SK-N-SH (cell line): ENCODE measurements around the gene ME3.
A peak's percentile ranks its signal among the peaks of the same experiment; 100 is the strongest.

Source experiments
- EP300 ChIP-seq, 2 experiments: IDR thresholded peaks; 2 replicates each; pipeline versions ENCODE4 v1.4.0 to v1.6.1; 2012; ENCODE audit warnings: borderline replicate concordance in 1 of 2, low read depth in 1 of 2, low read length in 1 of 2
- FOSL2 ChIP-seq: IDR thresholded peaks from 2 replicates; pipeline ENCODE4 v1.4.0; 2012; ENCODE audit warnings: low read depth, mild to moderate bottlenecking, moderate library complexity, borderline replicate concordance
- GABPA ChIP-seq: IDR thresholded peaks from 2 replicates; pipeline ENCODE4 v1.4.0; 2012; ENCODE audit warnings: low read depth, mild to moderate bottlenecking
- JUND ChIP-seq: IDR thresholded peaks from 2 replicates; pipeline ENCODE4 v1.4.0; 2012
- MXI1 ChIP-seq: IDR thresholded peaks from 2 replicates; pipeline ENCODE4 v1.6.1; 2012; ENCODE audit warnings: mild to moderate bottlenecking, low read depth, low read length, improper control_type of control experiment
- NRF1 ChIP-seq: IDR thresholded peaks from 2 replicates; pipeline ENCODE4 v1.6.1; 2012; ENCODE audit warnings: low read depth, mild to moderate bottlenecking, low read length
- POLR2AphosphoS5 ChIP-seq: IDR thresholded peaks from 2 replicates; pipeline ENCODE4 v1.6.1; 2012; ENCODE audit warnings: low read depth, low read length
- RCOR1 ChIP-seq: fragments of 150-350 bp; IDR thresholded peaks from 2 replicates; pipeline ENCODE4 v1.6.1; 2017; ENCODE audit warnings: antibody characterized with exemption, low read length
- REST ChIP-seq: IDR thresholded peaks from 2 replicates; pipeline ENCODE4 v1.6.1; 2012; ENCODE audit warnings: mild to moderate bottlenecking, low read depth, low read length, moderate library complexity
- RFX5 ChIP-seq: IDR thresholded peaks from 2 replicates; pipeline ENCODE4 v1.6.1; 2012; ENCODE audit warnings: mild to moderate bottlenecking, improper control_type of control experiment, low read length
- SMC3 ChIP-seq: IDR thresholded peaks from 2 replicates; pipeline ENCODE4 v1.6.1; 2012; ENCODE audit warnings: low read depth, low read length, improper control_type of control experiment
- USF2 ChIP-seq: fragments of 150-350 bp; IDR thresholded peaks from 2 replicates; pipeline ENCODE4 v1.6.1; 2017; ENCODE audit warnings: antibody characterized with exemption, low read length, low read depth, borderline replicate concordance
- TF ChIP-seq, protein P1 (sequence below): fragments of 200-600 bp; sonication (generic); IDR thresholded peaks from 2 replicates; pipeline ENCODE4 v1.6.1; 2017; ENCODE audit warnings: antibody characterized with exemption, mild to moderate bottlenecking, moderate library complexity

DNA sequence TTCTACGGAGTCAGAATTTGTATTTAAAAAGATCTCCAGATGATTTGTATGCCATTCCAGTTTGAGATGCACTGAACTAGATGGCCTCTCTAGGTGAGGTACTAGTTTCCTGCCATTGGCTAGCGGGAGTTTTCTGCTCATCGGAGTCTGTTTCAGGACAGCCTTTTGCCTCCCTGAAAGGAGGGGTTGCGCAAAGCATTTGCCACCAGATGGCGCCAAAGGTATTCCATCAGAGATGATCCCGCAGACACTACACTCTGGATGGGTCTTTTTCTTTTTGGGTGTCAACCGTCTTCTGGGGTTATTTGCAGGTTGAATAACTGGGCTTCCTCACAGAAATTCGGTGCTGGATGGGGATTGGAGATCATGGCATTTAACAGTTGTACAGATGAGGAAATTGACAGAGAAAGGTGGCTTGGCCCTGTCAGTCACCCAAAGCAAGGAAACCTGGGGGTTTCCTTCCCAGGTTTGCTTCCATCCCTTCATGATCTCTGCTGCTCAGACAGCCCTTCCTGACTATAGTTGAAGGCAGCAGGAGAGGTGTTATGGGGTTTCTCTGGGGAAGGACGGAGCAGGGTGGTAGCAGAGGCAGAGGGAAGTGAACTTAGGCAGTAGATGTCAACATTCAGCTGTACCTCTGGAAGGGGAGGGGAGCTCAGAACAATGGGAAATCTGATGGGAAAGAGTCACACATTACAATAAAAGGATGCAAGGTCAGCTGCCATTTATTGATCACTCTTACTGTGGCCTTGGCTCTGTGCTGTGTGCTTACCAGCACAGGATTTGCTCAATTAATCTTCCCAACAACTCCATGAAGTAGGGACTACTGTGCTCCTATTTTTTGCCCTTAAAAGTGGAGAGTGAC lies 216.1 kb downstream of the ME3 start:
- TF ChIP-seq, protein P1, sequence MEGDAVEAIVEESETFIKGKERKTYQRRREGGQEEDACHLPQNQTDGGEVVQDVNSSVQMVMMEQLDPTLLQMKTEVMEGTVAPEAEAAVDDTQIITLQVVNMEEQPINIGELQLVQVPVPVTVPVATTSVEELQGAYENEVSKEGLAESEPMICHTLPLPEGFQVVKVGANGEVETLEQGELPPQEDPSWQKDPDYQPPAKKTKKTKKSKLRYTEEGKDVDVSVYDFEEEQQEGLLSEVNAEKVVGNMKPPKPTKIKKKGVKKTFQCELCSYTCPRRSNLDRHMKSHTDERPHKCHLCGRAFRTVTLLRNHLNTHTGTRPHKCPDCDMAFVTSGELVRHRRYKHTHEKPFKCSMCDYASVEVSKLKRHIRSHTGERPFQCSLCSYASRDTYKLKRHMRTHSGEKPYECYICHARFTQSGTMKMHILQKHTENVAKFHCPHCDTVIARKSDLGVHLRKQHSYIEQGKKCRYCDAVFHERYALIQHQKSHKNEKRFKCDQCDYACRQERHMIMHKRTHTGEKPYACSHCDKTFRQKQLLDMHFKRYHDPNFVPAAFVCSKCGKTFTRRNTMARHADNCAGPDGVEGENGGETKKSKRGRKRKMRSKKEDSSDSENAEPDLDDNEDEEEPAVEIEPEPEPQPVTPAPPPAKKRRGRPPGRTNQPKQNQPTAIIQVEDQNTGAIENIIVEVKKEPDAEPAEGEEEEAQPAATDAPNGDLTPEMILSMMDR: peak; percentile 94
- no peak for TF ChIP-seq USF2
- TF ChIP-seq SMC3: peak; percentile 97
- 0 out of 2 replicates have a peak, but pooled peaks have one; percentile 30 for TF ChIP-seq RFX5
- no peak for TF ChIP-seq REST
- TF ChIP-seq NRF1: 0 out of 2 replicates have a peak, but pooled peaks have one; percentile 22
- TF ChIP-seq MXI1: no peak
- TF ChIP-seq EP300 (IDR thresholded peaks at IDR 0.05; ENCODE audit: borderline replicate concordance in 1 of 2, low read depth in 1 of 2, low read length in 1 of 2): no peak
- TF ChIP-seq FOSL2: no peak
- TF ChIP-seq RCOR1: no peak
- TF ChIP-seq JUND: no peak
- TF ChIP-seq POLR2AphosphoS5: no peak
- no peak for TF ChIP-seq GABPA
